Embryonic facial prominence (tissue), 1 donor: ENCODE measurements around the gene SHROOM4.
A peak's percentile ranks its signal among the peaks of the same experiment; 100 is the strongest.

ENCODE experiments used
- DNase-seq: peaks from one replicate; pipeline ENCODE4 v3.0.0-alpha.2; 2016; ENCODE audit errors: extremely low spot score

SHROOM4 gene

GRCh38 chrX:50787099-50787498 lies 26.9 kb downstream of the SHROOM4 start:
- DNase-seq = no peak

- DNase-seq = no peak
Measured at GRCh38 chrX:50780144-50780543, 33.9 kb downstream of the SHROOM4 start.

GRCh38 chrX:50779694-50780093 lies 34.3 kb downstream of the SHROOM4 start:
- DNase-seq = no peak

- DNase-seq = no peak
Measured at GRCh38 chrX:50778272-50778671, 35.7 kb downstream of the SHROOM4 start.

- DNase-seq = no peak
Measured at GRCh38 chrX:50776248-50776647, 37.7 kb downstream of the SHROOM4 start.

GRCh38 chrX:50771382-50771781 lies 42.6 kb downstream of the SHROOM4 start:
- no peak for DNase-seq

GRCh38 chrX:50770702-50771101 lies 43.3 kb downstream of the SHROOM4 start:
- DNase-seq = peak; percentile 11

GRCh38 chrX:50769389-50770063 lies 44.5 kb downstream of the SHROOM4 start:
- DNase-seq = no peak

GRCh38 chrX:50768801-50769200 lies 45.2 kb downstream of the SHROOM4 start:
- DNase-seq = no peak

GRCh38 chrX:50765986-50766385 lies 48.0 kb downstream of the SHROOM4 start:
- no peak for DNase-seq

- no peak for DNase-seq
Measured at GRCh38 chrX:50762578-50762977, 51.4 kb downstream of the SHROOM4 start.

- no peak for DNase-seq
Measured at GRCh38 chrX:50756276-50756675, 57.7 kb downstream of the SHROOM4 start.

GRCh38 chrX:50751091-50751490 lies 62.9 kb downstream of the SHROOM4 start:
- no peak for DNase-seq

- no peak for DNase-seq
Measured at GRCh38 chrX:50747471-50747900, 66.5 kb downstream of the SHROOM4 start.

GRCh38 chrX:50736656-50737055 lies 77.3 kb downstream of the SHROOM4 start:
- no peak for DNase-seq

GRCh38 chrX:50726296-50726695 lies 87.7 kb downstream of the SHROOM4 start:
- DNase-seq = no peak

GRCh38 chrX:50725310-50725709 lies 88.7 kb downstream of the SHROOM4 start:
- no peak for DNase-seq

- no peak for DNase-seq
Measured at GRCh38 chrX:50723006-50723405, 91.0 kb downstream of the SHROOM4 start.

- no peak for DNase-seq
Measured at GRCh38 chrX:50721764-50722521, 92.1 kb downstream of the SHROOM4 start.

- no peak for DNase-seq
Measured at GRCh38 chrX:50719614-50720013, 94.4 kb downstream of the SHROOM4 start.

- DNase-seq = no peak
Measured at GRCh38 chrX:50718776-50719175, 95.2 kb downstream of the SHROOM4 start.

- DNase-seq = no peak
Measured at GRCh38 chrX:50716706-50717105, 97.3 kb downstream of the SHROOM4 start.

GRCh38 chrX:50712777-50713176 lies 101.2 kb downstream of the SHROOM4 start:
- DNase-seq = no peak
